ENCODE results near the gene C4BPB.

C4BPB gene

DNA sequence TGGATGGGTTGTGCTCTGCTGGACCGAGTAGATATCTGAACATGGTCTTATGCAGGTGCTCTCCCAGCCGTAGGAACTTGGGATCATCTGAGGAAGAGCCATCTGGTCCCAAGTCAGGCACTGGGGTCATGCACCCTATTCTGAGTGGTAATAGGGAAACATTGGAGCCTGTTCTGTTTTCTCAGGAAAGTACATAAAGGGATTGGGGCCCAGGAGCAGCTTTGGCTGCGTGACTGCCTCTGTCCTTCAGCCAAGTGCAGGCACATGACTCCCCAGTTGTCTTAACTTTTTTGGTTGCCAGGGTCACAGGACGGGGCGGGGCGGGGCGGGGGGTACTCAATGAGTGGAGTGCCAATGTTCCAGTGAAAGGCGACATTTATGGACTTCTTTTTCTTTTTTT, 24.1 kb upstream of the C4BPB start:
- H3K9me3 ChIP-seq (ENCODE audit: control insufficient read depth, insufficient read depth, low read length) = no peaks in the 10 kb centered on the region
- peaks cover 3% of the 10 kb centered on the region for H3K4me1 ChIP-seq (ENCODE audit: control insufficient read depth, insufficient read depth, low read length)
- no peak overlapping the region for H3K4me3 ChIP-seq (ENCODE audit: low read depth, low read length)
- H3K27me3 ChIP-seq (ENCODE audit: control insufficient read depth, insufficient read depth, low read length) = no peaks in the 10 kb centered on the region
- no peak overlapping the region for H3K9ac ChIP-seq (ENCODE audit: low read depth, low read length)
- peaks cover 10% of the 10 kb centered on the region for H3K36me3 ChIP-seq (ENCODE audit: control insufficient read depth, insufficient read depth, low read length)

DNA sequence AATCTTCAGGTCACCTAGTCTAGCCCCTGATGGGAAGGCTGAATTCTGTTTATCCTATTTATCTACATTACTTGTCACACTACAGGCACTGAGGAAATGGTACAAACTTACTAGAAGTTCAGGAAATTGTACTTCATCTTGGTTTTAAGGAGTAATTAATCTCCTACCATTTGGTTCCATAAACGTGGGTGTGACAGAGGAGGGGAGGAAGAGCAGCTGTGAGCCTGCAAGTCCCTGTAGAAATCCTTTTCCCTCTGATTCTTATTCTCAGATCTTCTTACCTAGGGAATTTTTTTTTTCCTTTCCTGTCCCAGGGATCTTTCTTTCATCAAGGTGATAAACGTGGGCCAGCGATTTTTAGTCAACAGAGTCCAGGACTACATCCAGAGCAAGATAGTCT, 21.5 kb upstream of the C4BPB start:
- H3K4me3 ChIP-seq (ENCODE audit: low read depth, low read length) = no peak overlapping the region
- no peaks in the 10 kb centered on the region for H3K27me3 ChIP-seq (ENCODE audit: control insufficient read depth, insufficient read depth, low read length)
- no peak overlapping the region for H3K9ac ChIP-seq (ENCODE audit: low read depth, low read length)
- H3K36me3 ChIP-seq (ENCODE audit: control insufficient read depth, insufficient read depth, low read length) = peaks cover 8% of the 10 kb centered on the region
- no peaks in the 10 kb centered on the region for H3K9me3 ChIP-seq (ENCODE audit: control insufficient read depth, insufficient read depth, low read length)
- H3K4me1 ChIP-seq (ENCODE audit: control insufficient read depth, insufficient read depth, low read length) = no peaks in the 10 kb centered on the region

DNA sequence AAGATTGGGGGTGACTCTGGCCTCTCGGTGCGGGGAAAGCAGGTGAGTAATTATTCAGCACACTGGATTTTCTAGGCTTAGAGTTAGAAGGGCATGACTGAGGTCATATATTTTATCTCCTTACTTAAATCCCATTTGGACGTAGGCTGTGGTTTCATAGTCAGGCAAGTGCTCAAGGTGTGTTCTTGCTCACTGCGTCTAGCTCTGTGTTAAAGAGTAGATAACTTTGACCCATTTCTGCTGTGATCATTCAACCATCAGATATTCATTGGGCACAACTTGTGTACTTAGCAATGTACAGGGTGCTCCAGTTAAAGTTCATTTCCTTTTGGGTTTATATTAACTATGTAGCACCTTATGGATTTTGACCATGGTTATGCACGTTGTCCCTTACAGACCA, 21.0 kb upstream of the C4BPB start:
- H3K27me3 ChIP-seq (ENCODE audit: control insufficient read depth, insufficient read depth, low read length) = no peaks in the 10 kb centered on the region
- H3K9me3 ChIP-seq (ENCODE audit: control insufficient read depth, insufficient read depth, low read length) = no peaks in the 10 kb centered on the region
- no peak overlapping the region for H3K4me3 ChIP-seq (ENCODE audit: low read depth, low read length)
- H3K36me3 ChIP-seq (ENCODE audit: control insufficient read depth, insufficient read depth, low read length) = peaks cover 11% of the 10 kb centered on the region
- H3K4me1 ChIP-seq (ENCODE audit: control insufficient read depth, insufficient read depth, low read length) = no peaks in the 10 kb centered on the region
- H3K9ac ChIP-seq (ENCODE audit: low read depth, low read length) = no peak overlapping the region

DNA sequence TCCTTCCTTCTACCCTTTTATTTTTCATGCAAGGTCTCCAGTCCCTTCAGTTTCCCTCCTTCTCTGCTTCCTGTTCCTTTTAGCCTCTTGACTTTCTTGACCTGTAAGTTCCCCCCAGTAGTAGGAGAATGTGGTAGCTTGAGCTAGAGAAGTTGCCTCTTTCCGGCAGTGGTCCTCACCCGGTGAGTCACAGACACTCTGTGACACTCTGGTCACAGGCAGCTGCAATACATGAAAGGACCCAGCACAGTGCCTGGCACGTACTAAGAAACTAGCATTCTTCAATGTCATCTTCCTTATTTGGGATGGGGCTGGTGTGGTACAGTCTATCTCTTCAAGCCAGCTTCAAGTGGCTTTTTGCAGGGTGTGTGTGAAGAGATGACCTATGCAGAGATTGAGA, 19.6 kb upstream of the C4BPB start:
- Histone ChIP-seq H3K9me3 (ENCODE audit: control insufficient read depth, insufficient read depth, low read length) (no peaks in the 10 kb centered on the region), H3K36me3 (ENCODE audit: control insufficient read depth, insufficient read depth, low read length) (peaks cover 11% of the 10 kb centered on the region), H3K4me3 (ENCODE audit: low read depth, low read length) (no peak overlapping the region), H3K4me1 (ENCODE audit: control insufficient read depth, insufficient read depth, low read length) (no peaks in the 10 kb centered on the region), H3K9ac (ENCODE audit: low read depth, low read length) (no peak overlapping the region), H3K27me3 (ENCODE audit: control insufficient read depth, insufficient read depth, low read length) (no peaks in the 10 kb centered on the region)

DNA sequence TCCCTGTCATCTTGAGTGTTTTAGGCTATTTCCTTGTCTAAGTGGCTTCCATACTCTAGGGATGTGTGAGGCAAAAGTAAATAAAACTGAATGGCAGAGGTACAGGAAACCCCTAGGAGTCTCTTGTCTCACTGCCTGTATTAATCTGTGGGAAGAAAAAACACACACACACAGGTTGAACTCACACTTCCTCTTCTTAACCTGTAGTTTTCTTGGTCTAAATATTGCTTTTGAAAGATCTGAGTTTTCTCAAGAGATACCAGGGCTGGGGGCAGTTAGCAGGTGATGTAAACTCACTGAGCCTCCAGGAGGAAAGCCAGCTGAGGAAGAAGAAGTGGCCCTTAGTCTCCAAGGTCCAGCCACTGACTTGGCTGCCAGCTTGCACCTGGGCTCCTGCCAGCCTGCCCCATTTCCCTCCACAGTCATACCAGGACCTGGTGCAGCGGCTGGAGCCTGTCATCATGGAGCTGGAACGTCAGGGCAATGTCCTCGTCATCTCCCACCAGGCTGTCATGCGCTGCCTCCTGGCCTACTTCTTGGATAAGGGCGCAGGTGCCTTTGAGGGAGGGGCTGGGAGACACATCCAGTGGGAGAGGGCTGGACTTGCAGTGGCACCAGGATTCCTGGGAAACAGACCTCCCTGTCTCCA, 18.7 kb upstream of the C4BPB start:
- H3K4me1 ChIP-seq (ENCODE audit: control insufficient read depth, insufficient read depth, low read length) = no peaks in the 10 kb centered on the region
- peaks cover 11% of the 10 kb centered on the region for H3K36me3 ChIP-seq (ENCODE audit: control insufficient read depth, insufficient read depth, low read length)
- H3K9ac ChIP-seq (ENCODE audit: low read depth, low read length) = no peak overlapping the region
- H3K9me3 ChIP-seq (ENCODE audit: control insufficient read depth, insufficient read depth, low read length) = no peaks in the 10 kb centered on the region
- no peaks in the 10 kb centered on the region for H3K27me3 ChIP-seq (ENCODE audit: control insufficient read depth, insufficient read depth, low read length)
- no peak overlapping the region for H3K4me3 ChIP-seq (ENCODE audit: low read depth, low read length)

DNA sequence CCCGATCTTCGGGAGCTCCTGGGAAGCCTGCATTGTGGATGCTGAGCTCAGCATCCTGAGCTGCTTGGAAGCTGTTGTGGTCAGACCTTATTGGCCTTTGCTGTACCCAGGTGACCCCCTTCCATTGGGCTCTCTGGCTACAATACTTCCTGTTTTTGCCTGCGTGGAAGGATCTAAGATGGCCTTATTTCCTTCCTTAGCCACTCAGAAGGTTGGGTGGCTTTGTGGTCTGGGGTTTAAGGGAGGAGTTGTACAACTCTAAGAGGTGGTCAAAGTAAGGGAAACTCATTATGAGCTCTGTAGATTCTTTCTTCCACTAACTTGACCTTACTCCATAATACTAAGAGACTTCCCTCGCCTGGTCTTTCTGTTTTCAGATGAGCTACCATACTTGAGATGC, 17.8 kb upstream of the C4BPB start:
- no peaks in the 10 kb centered on the region for H3K4me1 ChIP-seq (ENCODE audit: control insufficient read depth, insufficient read depth, low read length)
- peaks cover 11% of the 10 kb centered on the region for H3K36me3 ChIP-seq (ENCODE audit: control insufficient read depth, insufficient read depth, low read length)
- H3K4me3 ChIP-seq (ENCODE audit: low read depth, low read length) = no peak overlapping the region
- H3K27me3 ChIP-seq (ENCODE audit: control insufficient read depth, insufficient read depth, low read length) = no peaks in the 10 kb centered on the region
- H3K9ac ChIP-seq (ENCODE audit: low read depth, low read length) = no peak overlapping the region
- H3K9me3 ChIP-seq (ENCODE audit: control insufficient read depth, insufficient read depth, low read length) = no peaks in the 10 kb centered on the region

DNA sequence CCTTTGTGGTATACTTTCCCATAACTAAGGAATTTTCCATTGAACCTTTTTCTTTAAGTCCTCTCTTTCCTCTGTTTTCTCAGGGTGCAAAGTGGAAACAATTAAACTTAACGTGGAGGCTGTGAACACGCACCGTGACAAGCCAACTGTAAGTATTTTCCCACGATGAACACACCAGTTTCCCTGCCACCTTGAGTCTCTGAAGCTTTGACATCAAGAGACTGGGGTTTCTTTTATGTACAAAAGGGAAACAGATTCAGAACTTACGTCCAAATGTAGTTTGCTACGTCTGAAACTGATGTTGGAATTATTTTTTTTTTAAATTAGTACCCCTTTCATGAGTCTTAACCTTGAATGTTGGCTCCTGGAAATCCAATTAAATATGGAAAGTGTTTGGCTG, 17.2 kb upstream of the C4BPB start:
- no peaks in the 10 kb centered on the region for H3K4me1 ChIP-seq (ENCODE audit: control insufficient read depth, insufficient read depth, low read length)

DNA sequence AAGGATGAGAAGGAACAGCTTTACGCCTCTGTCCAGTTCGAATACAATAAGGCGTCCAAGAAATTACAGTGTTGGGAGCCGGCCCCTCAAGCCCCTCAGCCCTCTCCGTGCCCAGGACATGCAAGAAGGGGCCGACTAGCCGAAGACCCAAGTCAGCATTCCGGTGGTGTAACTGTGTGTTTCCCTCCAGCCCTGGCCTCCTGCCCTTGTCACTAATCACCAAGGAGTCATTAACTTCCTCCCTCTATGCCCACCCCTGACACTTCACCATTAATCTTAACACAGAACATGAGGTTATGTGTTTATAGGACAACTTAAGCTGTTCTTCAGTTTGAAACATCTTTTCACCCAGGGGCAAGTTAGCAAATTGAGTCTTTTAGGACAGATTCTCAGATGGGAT, 16.4 kb upstream of the C4BPB start:
- peaks cover 11% of the 10 kb centered on the region for H3K36me3 ChIP-seq (ENCODE audit: control insufficient read depth, insufficient read depth, low read length)
- no peaks in the 10 kb centered on the region for H3K9me3 ChIP-seq (ENCODE audit: control insufficient read depth, insufficient read depth, low read length)
- H3K4me3 ChIP-seq (ENCODE audit: low read depth, low read length) = no peak overlapping the region
- no peaks in the 10 kb centered on the region for H3K4me1 ChIP-seq (ENCODE audit: control insufficient read depth, insufficient read depth, low read length)
- H3K27me3 ChIP-seq (ENCODE audit: control insufficient read depth, insufficient read depth, low read length) = no peaks in the 10 kb centered on the region
- no peak overlapping the region for H3K9ac ChIP-seq (ENCODE audit: low read depth, low read length)

More for the DNA sequence above, 17.2 kb upstream of the C4BPB start:
- Histone ChIP-seq H3K9ac (ENCODE audit: low read depth, low read length) (no peak overlapping the region), H3K4me3 (ENCODE audit: low read depth, low read length) (no peak overlapping the region), H3K36me3 (ENCODE audit: control insufficient read depth, insufficient read depth, low read length) (peaks cover 11% of the 10 kb centered on the region), H3K27me3 (ENCODE audit: control insufficient read depth, insufficient read depth, low read length) (no peaks in the 10 kb centered on the region), H3K9me3 (ENCODE audit: control insufficient read depth, insufficient read depth, low read length) (no peaks in the 10 kb centered on the region)

DNA sequence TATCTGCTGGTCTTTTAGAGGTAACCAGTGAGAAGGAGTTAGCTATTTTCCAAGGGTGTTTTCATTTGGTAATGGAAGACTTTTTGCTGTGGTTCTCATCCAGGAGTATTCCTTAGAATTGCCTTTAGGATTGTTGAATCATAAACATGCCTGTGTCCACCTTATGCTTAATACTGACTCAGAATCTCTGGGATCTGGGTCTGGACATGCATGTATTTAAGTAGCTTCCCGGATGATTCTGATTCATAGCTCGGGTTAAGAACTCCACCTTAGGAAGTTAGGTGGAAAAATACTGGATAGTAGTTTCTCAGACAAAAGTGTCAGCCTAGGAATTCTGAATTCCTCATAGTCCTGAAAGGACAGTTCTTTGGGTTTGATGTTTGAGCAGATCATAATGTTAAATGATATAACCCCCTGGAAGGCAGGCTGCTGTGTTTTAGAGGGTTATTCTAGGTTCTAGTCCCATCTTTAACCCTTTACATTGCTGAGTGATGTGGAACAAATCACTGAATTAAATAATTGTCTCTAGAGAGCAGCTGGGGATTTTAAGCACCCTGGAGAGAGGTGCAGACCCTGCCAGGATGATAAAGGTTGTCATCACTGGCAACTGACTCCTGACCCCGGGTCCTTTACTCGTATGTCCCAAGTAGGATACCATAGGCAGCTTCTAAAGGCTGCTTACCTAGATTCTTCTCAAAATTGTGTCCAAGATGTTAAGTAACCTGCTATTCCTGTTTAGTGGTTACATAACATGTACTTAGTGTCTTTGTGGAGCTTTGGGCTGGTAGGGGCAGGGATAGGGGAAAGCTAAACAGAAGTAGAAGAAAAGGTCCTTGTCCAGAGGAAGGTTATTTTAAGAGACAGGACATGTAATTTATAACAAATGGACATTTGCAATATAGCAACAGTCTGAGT, 14.5 kb upstream of the C4BPB start:
- Histone ChIP-seq H3K36me3 (ENCODE audit: control insufficient read depth, insufficient read depth, low read length) (peaks cover 7% of the 10 kb centered on the region), H3K4me1 (ENCODE audit: control insufficient read depth, insufficient read depth, low read length) (no peaks in the 10 kb centered on the region), H3K27me3 (ENCODE audit: control insufficient read depth, insufficient read depth, low read length) (no peaks in the 10 kb centered on the region), H3K9me3 (ENCODE audit: control insufficient read depth, insufficient read depth, low read length) (no peaks in the 10 kb centered on the region), H3K9ac (ENCODE audit: low read depth, low read length) (no peak overlapping the region), H3K4me3 (ENCODE audit: low read depth, low read length) (no peak overlapping the region)

DNA sequence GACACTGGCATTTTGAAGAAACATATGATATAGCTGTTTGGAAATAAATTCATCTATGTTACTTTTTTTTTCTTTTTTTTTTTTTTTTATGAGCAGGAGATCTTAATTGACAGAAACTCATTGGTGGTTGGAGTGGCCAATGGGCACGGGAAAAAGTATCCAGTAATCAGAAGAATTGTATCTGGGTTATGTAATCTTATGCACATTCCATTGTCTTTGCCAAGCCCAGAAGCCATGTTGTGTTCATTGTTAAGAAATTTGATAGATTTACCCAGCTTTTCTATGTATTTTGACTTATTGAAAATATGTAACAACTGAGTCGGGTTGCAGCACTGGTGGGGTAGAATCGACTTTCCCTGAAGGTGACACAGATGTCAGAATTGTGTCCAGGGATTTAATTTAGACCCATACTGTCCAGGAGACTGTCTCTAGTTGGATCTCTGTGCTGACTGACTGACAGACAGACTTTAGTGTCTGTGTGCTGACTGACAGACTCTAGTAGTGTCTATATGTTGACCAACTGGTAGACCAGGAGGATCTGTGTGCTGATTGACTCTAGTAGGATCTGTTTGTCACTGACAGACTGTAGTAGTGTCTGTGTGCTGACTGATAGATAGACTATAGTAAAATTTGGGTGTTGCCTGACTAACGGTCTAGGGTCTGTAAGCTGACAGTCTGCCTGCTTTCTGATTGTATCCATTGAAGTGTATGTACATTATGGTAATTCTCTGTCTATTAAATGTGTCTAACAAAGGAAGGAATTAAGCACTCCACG, 12.3 kb upstream of the C4BPB start:
- H3K36me3 ChIP-seq (ENCODE audit: control insufficient read depth, insufficient read depth, low read length) = peaks cover 5% of the 10 kb centered on the region
- no peaks in the 10 kb centered on the region for H3K4me1 ChIP-seq (ENCODE audit: control insufficient read depth, insufficient read depth, low read length)
- no peaks in the 10 kb centered on the region for H3K27me3 ChIP-seq (ENCODE audit: control insufficient read depth, insufficient read depth, low read length)
- H3K4me3 ChIP-seq (ENCODE audit: low read depth, low read length) = no peak overlapping the region
- H3K9ac ChIP-seq (ENCODE audit: low read depth, low read length) = no peak overlapping the region
- H3K9me3 ChIP-seq (ENCODE audit: control insufficient read depth, insufficient read depth, low read length) = no peaks in the 10 kb centered on the region

DNA sequence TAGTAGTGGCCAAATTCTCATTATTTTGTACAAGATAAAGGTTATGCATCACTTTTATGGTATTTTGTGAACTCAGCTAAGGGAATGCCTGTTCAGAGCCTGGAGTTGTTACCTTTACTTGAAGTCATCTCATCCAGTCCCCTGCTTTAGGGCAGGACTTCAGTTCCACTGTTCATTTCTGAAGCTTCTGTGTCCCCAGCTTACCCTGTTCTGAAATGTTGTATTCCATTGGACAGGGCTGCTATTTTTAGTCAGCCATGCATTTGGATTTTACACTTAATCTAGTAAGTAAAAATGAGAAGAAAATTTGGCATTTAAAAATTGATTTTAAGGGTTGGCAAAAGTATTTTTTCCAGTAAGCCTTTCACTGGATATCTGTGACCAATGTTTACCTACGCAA, 11.6 kb upstream of the C4BPB start:
- H3K36me3 ChIP-seq (ENCODE audit: control insufficient read depth, insufficient read depth, low read length) = peaks cover 5% of the 10 kb centered on the region
- H3K4me3 ChIP-seq (ENCODE audit: low read depth, low read length) = no peak overlapping the region
- H3K9me3 ChIP-seq (ENCODE audit: control insufficient read depth, insufficient read depth, low read length) = no peaks in the 10 kb centered on the region
- no peaks in the 10 kb centered on the region for H3K4me1 ChIP-seq (ENCODE audit: control insufficient read depth, insufficient read depth, low read length)
- H3K27me3 ChIP-seq (ENCODE audit: control insufficient read depth, insufficient read depth, low read length) = no peaks in the 10 kb centered on the region
- no peak overlapping the region for H3K9ac ChIP-seq (ENCODE audit: low read depth, low read length)

Data from iPS-15b (cell line).